GM19468 (cell line): Measurements from ENCODE around the gene CD79A.

ENCODE experiments used
- ATAC-seq: cut with Tn5 transposase; IDR thresholded peaks from one replicate; pipeline ENCODE4 v1.9.1; 2021; ENCODE audit warnings: mild to moderate bottlenecking, moderate library complexity, moderate number of reproducible peaks; ENCODE audit not compliant: unreplicated experiment; ENCODE audit errors: extremely low read depth

Gene CD79A

GRCh38 chr19:41915776-41916414 is 38.8 kb downstream of the CD79A start:
- ATAC-seq, result no peak

GRCh38 chr19:41917676-41918075 is 40.6 kb downstream of the CD79A start:
- no peak for ATAC-seq

GRCh38 chr19:41918095-41918494 is 41.0 kb downstream of the CD79A start:
- no peak for ATAC-seq

- no peak for ATAC-seq
Observed at GRCh38 chr19:41918653-41919244, 41.7 kb downstream of the CD79A start.

GRCh38 chr19:41919948-41920712 is 43.1 kb downstream of the CD79A start:
- no peak for ATAC-seq

- ATAC-seq, result no peak
Observed at GRCh38 chr19:41920882-41921576, 44.0 kb downstream of the CD79A start.

GRCh38 chr19:41921577-41922576 is 44.8 kb downstream of the CD79A start:
- no peak for ATAC-seq

GRCh38 chr19:41922585-41922984 is 45.5 kb downstream of the CD79A start:
- no peak for ATAC-seq

- no peak for ATAC-seq
Observed at GRCh38 chr19:41923045-41923788, 46.1 kb downstream of the CD79A start.

GRCh38 chr19:41924151-41925145 is 47.4 kb downstream of the CD79A start:
- ATAC-seq, result no peak

GRCh38 chr19:41925208-41926003 is 48.3 kb downstream of the CD79A start:
- ATAC-seq, result no peak

- ATAC-seq, result no peak
Observed at GRCh38 chr19:41926028-41926762, 49.1 kb downstream of the CD79A start.

- ATAC-seq, result no peak
Observed at GRCh38 chr19:41926763-41927496, 49.9 kb downstream of the CD79A start.

GRCh38 chr19:41927497-41928192 is 50.6 kb downstream of the CD79A start:
- ATAC-seq, result no peak

- ATAC-seq, result no peak
Observed at GRCh38 chr19:41928221-41928683, 51.2 kb downstream of the CD79A start, which contains the start of gene ERFL. Gene ERFL (minus strand): TSS chr19:41928449. CDS start chr19:41912919, 15,530 bp downstream.
